Fibroblast of skin of scalp (primary cell): Measurements from ENCODE around the gene SLC35F2. TPM values are rescaled to one million over a fixed set of nuclear protein-coding genes. Genes with fewer than 3 reads are reported as not detected.
"Not testable (repeated sequence)": the region's sequence is repeated elsewhere in the genome, so short reads cannot be mapped to it uniquely, and the experiment has no call there.

Source experiments
- DNase-seq: peaks from one replicate; pipeline ENCODE4 v3.0.0-alpha.2; 2013
- polyA plus RNA-seq, 2 experiments: library from polyadenylated mRNA; unstranded; fragments of 120-200 nt; gene quantifications; one replicate each; pipeline ENCODE4 v1.2.1, GENCODE V29; 2013; ENCODE audit not compliant: insufficient read length in 2 of 2

The SLC35F2 gene
- polyA plus RNA-seq (2013, experiment 1 of 2; ENCODE audit: insufficient read length) = 2.9 TPM
- polyA plus RNA-seq (2013, experiment 2 of 2; ENCODE audit: insufficient read length) = 3.8 TPM

- peak; percentile 56 for DNase-seq
Observed at GRCh38 chr11:107858217-107859070, at the start of gene SLC35F2. TSS of gene SLC35F2 (minus strand) at chr11:107858787. CDS start at chr11:107858767, 20 bp downstream.

- no peak for DNase-seq
Observed at GRCh38 chr11:107908211-107908610, 49.6 kb upstream of the SLC35F2 start.

GRCh38 chr11:107898270-107898669 lies 39.7 kb upstream of the SLC35F2 start:
- DNase-seq = peak; percentile 47

GRCh38 chr11:107882095-107882820 lies 23.7 kb upstream of the SLC35F2 start:
- no peak for DNase-seq

DNA sequence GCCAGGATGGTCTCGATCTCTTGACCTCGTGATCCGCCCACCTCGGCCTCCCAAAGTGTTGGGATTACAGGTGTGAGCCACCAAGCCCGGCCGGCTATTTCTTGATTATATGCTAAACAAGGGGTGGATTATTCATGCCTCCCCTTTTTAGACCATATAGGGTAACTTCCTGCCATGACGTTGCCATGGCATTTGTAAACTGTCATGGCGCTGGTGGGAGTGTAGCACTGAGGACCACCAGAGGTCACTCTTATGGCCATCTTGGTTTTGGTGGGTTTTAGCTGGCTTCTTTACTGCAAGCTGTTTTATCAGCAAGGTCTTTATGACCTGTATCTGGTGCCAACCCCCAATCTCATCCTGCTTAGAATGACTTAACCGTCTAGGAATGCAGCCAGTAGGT lies 22.9 kb upstream of the SLC35F2 start:
- not testable (repeated sequence) for DNase-seq

DNA sequence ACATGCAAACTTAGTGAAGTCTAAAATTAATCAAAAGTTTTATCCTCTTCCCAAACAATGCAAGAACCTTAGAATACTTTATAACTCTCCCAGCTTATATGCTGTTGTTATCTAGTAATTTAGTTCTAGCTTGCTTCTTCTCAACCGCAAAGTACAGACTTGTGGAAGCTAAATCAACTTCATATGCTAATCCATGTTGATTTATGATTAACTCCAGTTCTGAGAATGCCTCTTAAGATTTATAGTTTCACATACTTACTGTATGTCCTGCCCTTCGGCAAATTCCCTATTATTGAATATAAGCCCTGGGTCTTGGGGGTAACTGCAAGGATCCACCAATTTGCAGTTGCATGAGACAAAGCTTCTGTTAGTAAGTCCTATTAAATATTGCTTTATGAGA lies 17.6 kb upstream of the SLC35F2 start:
- no peak for DNase-seq

DNA sequence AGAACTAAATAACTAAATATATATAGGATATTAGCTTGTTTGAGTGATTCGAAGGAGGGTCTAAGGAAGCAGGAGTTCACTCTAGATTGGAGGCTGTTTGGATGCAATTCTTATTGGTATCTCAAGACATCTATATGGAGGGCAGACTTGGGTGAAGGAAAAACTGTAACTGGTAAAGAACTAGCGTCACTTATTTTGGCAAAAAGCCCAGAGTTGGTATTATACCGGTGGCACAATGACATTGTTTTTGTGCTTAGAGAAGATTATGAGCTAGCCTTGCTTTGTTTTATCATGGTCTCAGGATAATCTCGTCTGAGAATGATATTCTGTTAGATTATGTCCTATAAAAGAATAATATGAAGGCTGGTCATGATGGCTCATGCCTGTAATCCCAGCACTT lies 6.0 kb upstream of the SLC35F2 start:
- no peak for DNase-seq

DNA sequence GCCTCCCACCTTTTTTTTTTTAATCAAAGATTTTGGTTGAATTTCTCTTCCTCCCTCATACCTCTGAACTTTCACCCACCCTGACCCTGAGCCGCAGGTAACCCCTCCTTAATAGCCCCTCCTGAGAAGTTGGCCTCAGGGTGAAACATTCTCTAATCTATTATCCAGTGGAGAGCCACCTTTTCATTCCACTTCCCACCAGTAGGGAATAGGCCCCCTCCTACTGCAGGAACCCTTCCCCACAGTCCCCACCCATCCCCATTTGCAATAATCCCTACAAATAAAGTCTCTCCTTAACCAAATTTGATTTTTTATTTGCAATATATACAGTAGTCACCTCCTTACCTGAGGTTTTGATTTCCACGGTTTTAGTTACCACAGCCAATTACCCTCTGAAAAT lies 2.1 kb upstream of the SLC35F2 start:
- DNase-seq = no peak

GRCh38 chr11:107860240-107860620 lies 1.6 kb upstream of the SLC35F2 start:
- not testable (repeated sequence) for DNase-seq

DNA sequence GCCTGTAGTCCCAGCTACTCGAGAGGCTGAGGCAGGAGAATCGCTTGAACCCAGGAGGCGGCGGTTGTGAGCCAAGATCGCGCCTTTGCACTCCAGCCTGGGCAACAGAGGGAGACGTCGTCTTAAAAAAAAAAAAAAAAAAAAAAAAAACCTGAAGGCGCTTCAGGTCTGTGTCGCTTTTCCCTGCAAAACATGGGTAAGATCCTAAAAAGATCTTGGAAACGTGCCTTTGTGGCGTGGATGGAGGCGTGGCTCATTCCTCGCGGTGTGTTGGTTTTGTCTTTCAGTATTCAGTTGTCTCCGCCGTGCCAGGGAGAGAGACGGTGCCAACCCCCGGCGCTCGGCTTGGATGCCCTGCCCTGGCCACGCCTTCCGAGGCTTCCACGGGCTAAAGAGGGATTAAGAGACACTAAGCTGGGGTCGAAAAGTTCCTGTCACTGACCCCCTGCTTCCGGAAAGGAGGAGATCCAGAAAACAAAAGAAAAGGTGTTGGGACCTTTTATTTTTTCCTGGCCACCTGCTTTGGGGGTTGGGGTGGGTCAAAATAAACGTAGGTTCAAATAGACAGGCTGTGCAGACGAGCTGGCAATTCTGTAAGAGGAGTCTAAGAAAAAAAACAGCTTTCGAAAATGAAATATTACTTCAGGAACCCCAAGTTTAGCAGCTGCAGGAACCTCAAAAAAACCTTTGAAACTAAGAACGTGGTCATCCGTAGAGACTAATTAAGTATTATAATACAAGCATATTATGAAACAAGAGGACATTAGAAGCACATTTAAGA lies 1.1 kb upstream of the SLC35F2 start:
- DNase-seq = peak; percentile 8

DNA sequence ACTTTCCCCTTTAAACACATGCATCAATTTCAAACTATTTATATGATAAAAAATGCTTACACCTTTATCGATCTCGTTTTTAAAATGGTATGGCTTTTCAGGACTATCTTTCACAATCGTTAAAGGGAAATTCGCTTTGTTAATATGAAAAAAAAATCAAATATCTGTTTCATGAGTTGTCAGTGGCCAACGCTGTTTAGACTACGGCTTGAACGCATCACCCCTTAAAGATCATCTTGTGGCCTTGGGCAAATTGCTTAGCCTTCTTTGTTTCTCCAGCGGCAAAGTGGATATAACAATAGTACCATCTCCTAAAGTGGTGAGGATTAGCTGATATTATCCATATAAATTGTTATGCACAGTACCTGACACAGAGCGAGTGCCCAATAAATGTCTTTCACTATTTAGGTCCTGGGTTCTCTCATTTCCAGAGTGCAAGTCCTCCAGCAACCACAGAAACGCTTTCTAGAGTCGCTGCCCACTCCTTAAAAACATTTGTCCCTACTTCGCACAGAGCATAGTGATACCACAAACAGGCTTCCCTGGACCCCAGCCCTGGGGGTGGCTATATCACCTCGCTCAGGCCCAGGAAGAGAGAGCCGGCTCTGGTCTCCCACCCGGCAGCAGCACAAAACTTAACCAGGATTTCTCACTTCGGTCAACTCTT lies 904 bp downstream of the SLC35F2 start:
- no peak for DNase-seq

GRCh38 chr11:107856981-107857517 lies 1.5 kb downstream of the SLC35F2 start:
- no peak for DNase-seq

DNA sequence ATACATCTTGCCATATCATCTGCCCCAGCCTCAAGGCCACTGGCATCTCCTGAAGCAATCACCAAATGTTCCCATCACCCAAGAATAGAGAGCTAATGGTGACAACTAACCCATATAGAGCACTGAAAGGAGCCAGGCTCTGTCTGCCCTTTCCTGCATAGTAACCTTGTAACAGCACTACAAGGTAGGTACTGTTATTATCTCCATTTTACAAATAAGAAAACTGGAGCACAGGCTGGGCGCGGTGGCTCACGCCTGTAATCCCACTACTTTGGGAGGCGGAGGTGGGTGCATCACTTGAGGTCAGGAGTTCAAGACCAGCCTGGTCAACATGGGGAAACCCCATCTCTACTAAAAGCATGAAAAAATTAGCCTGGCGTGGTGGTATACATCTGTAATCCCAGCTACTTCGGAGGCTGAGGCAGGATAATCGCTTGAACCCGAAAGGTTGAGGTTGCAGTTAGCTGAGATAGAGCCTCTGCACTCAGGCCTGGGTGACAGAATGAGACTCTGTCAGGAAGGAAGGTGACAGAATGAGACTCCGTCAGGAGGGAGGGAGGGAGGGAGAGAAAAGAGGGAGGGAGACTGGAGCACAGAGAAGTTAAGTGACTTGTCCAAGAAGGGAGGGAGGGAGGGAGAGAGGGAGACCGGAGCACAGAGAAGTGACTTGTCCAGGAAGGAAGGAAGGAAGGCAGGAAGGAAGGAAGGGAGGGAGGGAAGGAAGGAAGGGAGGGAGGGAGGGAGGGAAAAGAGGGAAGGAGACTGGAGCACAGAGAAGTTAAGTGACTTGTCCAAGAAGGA lies 2.2 kb downstream of the SLC35F2 start:
- DNase-seq = no peak

DNA sequence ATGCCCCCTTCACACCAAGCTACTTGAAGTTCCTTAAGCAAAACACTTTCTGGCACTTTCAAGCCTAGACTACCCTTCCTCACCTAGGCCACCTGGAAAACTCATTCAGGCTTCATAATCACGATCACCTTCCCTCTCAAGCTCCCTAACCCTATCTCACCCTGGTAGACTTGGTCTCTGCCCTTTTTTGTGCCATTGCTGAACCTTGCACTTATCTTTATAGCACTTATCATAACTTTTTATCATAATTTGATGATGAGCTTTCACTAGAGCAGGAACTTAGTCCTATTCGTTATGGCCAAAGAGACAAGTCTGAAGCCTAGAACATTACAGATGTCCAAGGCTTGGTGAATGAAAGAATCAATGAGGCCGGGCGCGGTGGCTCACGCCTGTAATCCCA lies 5.5 kb downstream of the SLC35F2 start:
- DNase-seq = no peak

- DNase-seq = peak; percentile 45
Observed at GRCh38 chr11:107851704-107852310, 6.8 kb downstream of the SLC35F2 start.

GRCh38 chr11:107849790-107850189 lies 8.8 kb downstream of the SLC35F2 start:
- DNase-seq = no peak

DNA sequence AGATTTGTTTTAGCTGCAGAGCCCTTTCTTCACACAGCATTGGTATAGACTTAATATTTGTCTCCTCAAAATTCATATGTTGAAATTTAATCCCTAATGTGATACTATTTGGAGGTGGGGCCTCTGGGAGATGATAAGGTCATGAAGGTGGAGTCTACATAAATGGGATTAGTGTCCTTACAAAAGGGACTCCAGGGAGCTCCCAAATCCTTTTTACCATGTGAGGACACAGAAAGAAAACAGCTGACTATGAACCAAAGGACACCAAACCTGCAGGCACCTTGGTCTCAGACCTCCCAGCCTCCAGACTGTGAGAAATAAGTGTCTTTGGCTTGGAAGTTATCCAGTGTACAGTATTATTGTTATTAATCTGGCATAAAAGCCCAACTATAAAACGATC lies 10.2 kb downstream of the SLC35F2 start:
- no peak for DNase-seq

GRCh38 chr11:107847184-107847583 lies 11.4 kb downstream of the SLC35F2 start:
- no peak for DNase-seq

GRCh38 chr11:107844041-107844440 lies 14.5 kb downstream of the SLC35F2 start:
- DNase-seq = no peak

DNA sequence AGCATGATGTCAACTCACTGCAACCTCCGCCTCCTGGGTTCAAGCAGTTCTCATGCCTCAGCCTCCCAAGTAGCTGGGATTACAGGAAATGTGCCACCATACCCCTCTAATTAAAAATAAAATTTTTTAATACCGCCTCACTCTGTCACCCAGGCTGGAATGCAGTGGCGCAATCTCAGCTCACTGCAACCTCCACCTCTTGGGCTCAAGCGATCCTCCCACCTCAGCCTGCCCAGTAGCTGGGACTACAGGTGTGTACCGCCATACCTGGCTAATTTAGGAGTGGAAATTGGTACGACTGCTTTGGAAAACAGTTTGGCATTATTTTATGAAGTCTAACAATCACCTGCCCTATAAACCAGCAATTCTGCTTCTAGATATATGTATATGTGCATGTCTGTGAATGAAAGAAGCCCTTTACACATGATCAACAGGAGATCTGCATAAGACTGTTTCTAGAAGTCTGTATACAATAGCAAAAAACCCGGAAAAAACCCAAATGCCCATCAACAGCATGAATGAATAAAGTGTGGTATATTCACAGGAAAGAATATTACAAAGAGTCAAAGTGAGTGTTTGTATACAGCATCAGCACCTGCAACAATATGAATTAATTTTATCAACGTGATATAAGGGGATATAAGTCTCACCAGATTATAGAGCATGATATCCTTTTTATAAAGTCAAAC lies 16.0 kb downstream of the SLC35F2 start:
- no peak for DNase-seq
